NCI-H187 (cell line): ENCODE measurements around the gene TMEM184C.

ENCODE experiments used
- DNase-seq, 2 experiments: peaks; one replicate each; lab custom pipeline; 2025; lab: John Stamatoyannopoulos, UW

Gene TMEM184C

DNA sequence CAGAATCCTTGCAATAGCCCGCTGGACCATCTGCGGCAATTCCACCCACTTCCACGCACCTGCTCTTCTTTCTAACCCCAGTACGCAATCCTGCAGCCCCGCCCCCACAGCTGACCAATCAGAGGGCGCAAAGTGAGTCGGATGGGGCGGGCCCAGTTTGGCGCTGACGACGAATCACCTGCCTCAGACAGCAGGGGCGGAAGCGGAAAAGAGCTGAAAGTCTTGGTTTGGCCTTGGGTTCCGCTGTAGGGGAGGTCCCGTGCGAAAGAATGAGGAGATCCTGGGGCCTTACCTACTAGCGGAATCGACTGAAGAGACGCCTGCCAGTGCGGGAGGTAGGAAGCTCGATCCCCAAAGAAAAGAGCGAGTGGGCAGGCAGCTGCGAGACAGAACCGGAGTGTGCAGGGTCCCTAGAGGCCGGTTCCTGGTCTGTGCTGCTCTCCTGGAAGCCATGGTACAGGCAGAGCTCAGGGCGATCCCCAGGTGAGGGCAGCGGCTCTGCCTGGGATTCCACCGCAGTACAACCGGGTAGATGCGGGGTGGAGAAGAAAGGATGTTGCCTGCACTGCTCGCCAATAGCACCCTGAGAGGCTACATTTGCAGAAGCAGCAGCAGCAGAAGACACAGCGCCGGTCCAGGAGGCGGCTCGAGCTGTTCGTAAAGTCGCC, at the start of gene TMEM184C:
TMEM184C (plus strand) TSS at position 225 of the 668 bp plus-strand sequence. CDS start 560 bp downstream, outside the sequence.
- peak; percentile 61 to 90 for DNase-seq

DNA sequence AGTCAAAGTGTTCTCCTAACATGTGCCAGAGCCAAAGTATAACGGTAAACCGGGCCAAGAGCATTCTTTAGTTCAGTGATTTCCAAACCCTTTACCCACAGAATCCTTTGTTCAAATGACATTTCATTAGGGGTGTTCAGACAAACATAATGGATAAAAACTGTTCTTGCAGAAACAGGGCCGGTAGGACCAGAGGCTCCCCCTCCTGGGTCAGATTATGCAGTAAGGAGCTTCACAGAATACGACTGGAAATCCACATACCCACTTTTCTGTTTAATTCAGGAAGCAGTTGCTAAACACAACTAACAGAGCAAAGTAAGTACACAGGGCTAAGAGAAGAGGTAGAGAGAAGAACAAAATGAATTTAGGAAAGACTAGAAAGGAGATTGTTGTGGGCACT, 46.6 kb upstream of the TMEM184C start:
- no peak for DNase-seq

DNA sequence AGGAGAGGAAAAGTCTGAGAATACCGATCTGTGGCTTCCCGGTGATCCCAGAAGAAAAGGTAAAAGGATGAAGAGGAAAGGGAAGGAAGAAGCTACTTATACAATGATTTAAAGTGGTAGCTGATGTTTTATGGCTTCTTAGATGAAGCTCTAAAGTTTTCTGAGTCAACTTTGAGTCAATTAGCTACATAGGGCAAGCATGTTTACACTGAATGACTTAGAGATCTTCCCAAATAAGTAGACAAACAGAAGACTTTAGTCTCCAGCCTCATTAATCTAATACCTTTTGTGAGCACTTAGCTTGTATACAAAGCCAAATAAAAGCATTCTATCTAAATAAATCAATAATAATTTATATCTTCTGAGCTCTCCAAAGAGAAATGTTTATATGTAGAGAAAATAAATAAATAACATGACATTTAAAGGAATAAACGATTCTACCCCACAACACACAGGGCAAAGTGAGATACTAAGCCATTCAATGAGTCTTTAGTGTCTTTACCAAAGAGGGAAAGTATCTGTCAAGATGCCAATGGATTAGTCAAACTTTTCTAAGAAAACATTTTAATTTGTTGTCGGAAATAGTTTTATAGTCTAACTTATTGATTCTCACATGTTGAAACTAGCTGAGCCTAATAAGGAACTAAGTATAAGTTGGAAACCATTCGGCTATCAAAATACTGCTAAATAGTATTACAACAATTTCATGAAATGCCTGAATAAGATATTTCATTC, 46.0 kb upstream of the TMEM184C start:
- no peak for DNase-seq

DNA sequence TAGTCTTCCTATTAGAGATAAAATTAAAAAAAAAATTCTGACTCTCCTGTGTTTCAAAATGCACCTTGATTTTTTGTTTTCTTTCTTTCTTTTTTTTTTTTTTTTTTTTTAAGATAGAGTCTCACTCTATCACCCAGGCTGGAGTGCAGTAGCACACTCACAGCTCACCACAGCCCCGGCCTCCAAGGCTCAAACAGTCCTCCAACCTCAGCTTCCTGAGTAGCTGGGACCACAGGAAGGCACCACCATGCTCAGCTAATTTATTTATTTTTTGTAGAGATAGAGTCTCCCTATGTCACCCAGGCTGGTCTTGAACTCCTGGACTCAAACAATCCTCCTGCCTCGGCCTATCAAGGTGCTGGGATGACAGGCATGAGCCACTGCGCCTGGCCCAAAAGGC, 41.1 kb upstream of the TMEM184C start:
- no peak for DNase-seq

DNA sequence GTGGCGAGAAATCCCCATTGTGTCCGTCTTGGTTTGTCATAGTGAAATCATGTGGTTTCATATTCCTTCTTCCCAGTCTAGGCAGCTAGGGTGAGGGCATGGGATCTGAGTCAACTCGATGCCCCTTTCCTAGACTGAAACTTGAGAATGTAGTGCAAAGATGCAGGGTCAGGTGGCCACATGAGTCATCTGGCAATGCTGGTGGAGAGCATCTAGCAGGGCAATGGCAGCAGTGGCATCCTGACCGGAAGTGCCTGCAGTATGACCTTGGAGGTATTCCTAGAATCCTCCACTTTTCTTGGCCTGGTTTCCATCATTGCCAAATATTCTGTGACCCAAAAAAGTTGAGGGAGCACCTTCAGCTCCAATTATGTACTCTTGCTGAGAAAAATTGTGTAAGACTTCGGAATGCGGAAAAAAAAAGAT, 39.1 kb upstream of the TMEM184C start:
- no peak for DNase-seq

DNA sequence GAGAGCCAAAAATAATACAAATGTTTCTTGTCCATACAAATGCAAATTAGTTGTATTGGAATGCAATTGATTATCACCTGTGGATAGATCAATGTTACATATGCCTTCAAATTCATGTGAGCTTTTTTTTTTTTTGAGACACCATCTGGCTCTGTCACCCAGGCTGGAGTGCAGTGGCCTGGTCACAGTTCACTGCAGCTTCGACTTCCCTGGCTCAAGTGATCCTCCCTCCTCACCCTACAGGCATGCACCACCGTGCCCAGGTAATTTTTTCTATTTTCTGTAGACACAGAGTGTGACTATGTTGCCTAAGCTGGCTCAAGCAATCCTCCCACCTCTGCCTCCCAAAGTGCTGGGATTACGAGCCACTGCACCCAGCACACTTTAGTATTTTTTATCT, 38.6 kb upstream of the TMEM184C start:
- DNase-seq: no peak

DNA sequence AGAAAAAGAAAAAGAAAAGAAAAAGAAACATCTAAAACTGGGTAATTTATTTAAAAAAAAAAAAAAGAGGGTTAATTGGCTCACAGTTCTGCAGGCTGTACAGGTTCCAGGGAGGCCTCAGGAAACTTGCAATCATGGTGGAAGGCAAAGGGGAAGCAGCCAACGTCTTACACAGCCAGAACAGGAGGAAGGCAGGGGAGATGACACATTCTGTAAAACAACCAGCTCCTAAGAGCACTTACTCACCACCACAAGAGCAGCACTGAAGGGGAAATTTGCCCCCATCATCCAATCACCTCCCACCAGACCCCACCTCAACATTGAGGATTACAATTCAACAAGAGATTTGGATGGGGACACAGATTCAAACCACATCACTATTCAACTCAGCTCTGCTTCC, 36.8 kb upstream of the TMEM184C start:
- no peak for DNase-seq

DNA sequence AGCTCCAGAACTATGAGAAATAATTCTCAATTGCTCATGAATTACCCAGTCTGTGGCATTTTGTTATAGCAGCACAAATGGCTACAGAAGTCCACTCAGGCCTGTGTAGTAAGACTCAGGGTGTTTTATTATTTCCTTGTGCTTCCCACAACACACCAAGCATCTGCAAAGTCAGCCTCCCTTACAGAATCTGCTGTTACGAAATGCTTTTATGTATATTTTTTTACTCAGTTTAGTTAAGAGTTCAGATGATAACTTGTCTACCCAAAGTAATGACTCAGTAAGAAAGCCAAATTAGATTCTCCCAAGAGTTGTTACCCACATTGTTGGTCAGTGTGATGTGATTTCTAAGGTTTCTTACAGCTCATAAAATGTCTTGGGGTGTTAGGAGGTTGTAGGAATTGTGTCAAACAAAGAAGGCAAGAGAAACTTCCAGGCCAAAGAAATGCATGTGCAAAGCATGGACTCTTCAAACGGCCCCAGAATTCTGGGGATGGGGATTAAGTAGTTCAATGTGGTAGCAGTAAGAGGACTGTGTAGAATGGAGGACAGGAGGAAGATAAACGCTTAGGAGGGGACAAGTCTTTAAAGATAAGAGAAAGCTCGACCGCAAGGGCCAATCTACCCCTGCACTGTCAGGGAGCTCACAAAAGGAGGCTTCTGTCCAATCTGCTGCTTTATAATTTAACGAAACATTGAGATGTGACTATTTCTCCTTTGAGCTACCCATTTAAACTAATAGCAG, 35.4 kb upstream of the TMEM184C start:
- no peak for DNase-seq

DNA sequence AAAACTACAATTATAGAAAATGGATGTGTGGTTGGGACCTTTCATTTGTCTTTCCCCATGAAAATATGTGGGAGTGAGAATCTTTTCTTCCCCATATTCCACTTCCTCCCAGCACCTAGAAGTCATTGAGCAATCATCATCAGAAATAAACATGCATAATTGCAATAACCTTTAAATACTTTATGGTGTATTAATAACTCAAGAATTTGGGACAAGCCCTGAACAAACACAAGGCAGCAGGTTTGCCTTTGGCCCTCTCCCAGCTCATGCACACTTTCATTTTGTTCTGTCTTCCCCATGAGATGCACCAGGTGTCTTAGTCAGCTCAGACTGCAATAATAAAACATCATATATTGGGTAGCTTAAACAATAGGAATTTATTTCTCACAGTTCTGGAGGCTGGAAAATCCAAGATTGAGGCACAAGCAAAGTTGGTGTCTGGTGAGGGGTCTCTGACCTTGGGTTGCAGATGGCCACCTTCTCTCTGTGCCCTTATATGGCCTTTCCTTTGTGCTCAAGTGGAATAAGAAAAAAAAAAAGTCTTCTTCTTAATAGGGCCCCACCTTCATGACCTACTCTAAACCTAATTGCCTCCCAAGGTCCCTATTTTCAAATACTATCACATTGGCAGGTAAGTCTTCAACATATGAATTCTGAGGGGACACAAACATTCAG, 34.7 kb upstream of the TMEM184C start:
- no peak for DNase-seq

DNA sequence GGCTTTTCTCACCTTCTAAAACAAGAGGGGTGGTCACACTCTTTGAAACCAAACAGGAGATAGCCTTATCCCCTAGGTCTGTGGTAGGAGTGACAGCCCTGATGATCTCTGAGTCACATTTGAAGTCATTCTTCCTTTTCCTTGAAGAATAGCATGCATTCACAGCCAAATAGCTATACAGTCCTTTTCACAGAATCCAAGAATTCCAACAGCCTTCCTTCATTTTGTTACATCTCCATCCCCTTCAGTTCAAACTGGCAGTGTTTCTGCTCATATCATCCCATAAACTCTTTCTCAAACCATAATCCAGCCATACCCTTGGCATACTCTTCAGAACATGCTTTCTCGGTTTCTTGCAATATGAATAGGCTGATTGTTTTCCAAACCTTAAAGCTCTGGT, 33.3 kb upstream of the TMEM184C start:
- DNase-seq: no peak

DNA sequence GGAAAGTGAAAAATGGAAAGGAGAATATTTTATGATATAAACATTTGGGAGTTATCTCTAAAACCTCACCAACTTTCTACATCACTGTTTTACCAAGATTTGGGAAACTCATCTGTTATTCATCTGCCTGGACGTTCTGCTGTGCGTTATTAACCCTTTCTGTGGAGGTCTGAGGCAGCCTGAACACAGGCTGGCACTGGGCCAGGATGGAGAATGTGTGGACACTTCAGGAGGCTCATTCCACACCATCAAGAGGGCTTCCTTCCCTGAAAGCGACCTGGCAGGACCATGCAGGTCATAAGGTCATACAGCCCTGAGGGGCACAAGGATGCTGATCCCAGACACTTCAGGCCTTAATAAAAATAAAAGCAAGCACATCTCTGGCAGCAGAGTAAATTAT, 31.2 kb upstream of the TMEM184C start:
- DNase-seq: no peak

DNA sequence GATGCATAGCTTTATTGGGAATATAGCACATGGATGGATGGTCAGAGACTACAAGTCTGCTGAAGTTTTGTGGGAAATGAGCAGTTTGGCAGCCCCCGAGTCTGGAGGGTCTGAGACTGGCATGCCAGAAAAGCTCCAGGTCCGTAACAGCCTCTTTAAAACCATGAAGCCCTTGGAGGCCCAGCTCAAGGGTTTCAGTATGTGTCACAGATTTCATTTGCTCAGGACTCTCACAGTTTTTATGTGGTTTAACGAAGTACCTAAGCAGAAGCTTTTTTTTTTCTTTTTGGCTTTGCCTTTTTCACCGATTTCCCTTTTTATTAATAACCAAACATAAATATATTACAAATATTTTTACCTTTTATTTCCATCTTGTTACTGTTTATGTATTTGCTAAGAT, 30.6 kb upstream of the TMEM184C start:
- DNase-seq: no peak

DNA sequence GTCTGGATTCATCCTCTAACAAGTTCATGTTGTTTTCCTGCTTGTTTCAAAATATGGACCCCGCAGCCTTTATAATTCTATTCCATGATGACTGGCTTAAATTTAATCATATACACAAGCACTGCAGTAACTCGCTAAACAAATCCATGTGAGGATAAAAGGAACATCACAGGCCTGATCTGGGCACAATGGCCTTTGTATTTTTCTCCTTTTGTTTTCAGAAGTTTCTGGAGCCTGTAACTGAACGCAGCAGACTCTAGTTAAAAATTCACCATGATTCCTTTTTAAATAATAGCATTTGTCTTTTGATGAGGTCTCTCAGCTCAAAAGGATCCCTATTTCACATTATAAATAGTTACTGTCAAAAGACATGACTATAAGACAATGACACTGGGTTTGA, 30.2 kb upstream of the TMEM184C start:
- DNase-seq: no peak

DNA sequence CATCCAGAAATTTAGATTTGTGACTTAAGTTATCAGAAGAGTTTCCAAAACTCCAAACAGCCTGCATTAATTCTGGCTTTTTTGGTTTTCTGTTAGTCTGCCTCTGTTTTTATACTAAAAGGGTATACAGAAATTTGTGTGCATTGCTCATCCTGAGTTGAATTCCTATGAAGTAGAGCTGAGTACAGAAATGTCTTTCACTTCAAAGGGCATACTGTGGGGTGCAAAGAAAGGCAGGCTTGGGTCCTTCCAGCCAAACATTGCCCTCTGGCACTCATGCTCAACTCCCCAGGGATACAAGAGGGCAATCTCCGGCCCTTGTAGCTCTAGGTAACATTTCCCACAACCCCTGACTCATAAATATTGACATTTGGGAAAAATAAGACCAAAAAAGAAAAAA, 27.6 kb upstream of the TMEM184C start:
- no peak for DNase-seq

DNA sequence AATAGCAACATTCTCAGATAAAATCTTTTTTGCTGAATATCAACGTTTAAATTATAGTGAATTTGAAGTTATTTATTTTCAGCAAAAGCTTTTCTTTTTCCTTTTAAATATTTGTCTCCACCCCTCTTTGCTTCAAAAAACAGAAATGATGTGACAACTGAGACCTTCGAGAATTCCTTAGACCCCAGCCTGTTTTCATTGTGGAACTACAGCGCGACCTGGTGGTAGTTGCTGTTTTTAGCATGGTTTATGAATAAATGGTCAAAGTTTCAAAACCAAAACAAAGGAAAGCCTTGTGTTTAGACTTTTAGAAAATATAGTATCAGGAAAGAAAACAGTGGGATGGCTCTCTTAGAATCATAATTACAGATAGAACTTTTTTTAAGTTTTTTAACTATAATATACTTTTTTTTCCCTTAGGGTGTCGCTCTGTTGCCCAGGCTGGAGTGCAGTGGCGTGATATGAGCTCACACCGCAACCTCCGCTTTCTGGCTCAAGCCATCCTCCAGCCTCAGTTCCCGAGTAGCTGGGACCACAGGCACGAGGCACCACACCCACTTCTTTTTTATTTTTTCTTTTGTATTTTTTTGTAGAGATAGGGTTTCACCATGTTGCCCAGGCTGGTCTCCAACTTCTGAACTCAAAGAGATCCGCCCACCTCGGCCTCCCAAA, 26.8 kb upstream of the TMEM184C start:
- peak in 1 of 2 experiments; percentile 0 for DNase-seq

DNA sequence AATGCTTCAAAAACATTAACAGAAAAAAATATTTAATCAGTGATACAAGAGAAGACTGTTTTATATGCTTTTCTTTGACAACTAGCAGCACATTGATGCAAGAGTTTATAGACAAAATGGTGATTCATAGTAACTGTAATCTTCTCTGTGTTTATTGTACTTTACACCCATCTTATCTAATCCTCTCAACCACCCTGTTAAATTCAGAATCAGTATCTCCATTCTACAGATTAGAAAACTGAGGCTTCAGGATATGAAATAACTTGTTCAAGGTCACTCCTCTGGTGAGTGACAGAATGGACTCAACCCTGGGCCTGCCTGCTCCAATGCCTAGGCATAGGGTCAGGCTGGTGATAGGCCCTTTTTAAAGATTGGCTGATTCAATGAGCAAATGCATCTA, 26.1 kb upstream of the TMEM184C start:
- no peak for DNase-seq

DNA sequence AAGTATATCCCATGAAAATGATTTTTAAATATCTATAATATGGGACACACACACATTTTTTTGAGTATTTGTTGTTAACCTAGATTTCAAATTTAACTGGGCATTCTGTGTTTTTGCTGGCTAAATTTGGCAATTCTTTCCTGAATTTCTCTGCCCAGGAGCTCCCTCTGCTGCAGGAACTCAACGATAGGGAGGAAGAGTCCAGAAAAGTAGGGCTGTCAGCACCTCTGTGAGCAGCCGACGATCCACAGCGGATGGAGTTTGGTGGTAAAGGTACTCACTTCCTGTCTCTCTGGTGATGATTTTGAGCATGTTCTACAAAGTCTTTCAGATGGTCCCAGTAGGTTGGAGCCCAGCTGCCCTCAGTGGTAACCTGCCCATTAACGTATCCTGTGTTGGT, 23.1 kb upstream of the TMEM184C start:
- DNase-seq: no peak

DNA sequence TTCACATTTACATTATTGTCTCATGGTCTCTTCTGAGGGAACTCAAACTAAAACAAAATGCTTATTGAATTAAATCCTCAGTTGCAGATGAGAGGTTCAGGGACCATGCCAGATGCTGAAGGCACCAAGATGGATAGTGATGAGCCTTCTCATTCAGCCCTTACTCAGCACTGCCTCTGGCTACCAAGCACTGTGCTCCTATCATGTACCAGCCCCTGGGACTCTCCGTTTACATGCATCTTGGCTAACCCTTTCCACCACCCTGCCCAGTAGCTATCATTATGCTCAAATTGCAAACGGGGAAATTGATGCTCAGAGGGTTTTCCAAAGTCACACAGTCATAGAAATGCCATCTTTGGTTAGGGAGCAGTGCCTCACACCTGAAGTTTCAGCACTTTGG, 22.6 kb upstream of the TMEM184C start:
- DNase-seq: no peak

DNA sequence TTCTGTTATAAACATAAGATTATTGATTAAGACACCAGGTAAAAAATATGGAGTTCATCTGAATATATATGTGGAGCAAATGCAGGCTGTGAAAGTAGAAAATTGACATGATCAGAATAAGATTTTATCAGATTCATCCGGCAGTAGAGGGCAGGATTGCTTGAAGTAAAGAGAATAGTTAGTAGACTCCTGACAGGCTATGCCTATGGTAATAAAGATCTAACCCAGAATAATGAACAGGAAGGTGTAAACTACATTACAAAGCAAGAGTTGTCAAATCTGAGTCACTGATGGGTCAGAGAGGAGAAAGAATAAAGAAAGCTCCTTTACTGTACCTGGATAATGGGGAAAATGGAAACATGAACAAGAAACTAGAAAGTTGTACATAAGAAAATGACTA, 20.8 kb upstream of the TMEM184C start:
- DNase-seq: no peak

DNA sequence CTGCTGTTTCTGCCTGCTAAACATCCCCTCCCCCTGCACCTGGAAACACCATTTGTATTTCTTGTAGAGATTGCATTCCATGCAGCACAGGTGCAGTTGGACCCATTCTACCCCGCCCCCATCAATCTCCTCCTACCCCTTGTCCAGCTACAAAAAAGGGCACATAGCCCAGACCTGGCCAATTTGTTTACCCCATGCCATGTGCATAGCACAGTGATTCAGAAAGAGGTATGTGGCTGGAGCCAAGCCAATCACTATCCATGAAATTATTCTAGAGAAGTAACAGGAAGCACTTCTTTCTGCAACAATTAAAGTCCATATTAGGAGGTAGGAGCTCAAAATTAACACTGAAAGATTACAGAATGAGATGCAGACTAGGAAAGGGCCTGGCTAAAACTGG, 20.2 kb upstream of the TMEM184C start:
- no peak for DNase-seq

DNA sequence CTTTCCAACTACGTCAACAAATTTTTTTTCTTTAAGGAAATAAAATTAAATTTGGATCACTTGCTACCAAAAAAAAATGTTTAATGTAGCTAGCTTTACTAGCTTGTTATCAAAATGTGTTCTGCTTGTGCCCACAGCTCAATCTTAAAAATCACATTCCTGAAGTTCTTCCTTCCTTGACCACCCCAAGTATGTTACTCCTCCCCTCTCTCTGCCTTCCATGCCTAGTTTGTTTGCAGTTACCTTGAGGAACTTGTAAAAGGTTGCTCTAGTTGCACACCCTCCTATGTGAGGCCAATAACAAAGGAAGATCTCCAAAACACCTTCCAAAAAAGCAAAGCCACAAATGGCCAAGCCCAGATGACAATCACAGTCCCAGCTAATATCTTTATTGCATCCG, 19.6 kb upstream of the TMEM184C start:
- no peak for DNase-seq

DNA sequence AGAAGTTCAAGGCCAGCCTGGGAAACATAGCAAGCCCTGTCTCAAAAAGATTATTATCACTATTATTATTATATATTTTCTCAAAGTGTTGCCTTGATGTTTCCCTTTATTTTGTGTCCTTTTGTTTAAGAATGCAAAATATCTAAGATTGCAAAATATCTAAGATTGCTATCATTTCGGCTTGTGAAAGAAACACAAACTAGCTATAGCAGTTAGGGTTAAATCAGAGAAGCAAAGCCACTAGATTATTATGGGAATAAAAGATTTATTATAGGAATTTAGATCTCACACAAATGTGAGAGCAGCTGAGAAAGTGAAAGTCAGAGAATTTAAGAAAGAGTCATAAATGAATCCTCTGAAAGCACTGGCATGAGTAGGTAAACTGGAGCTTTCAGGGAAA, 18.0 kb upstream of the TMEM184C start:
- DNase-seq: no peak
